HG02970 (cell line): ENCODE results near the gene SLC30A7.

Experiments used
- ATAC-seq: cut with Tn5 transposase; IDR thresholded peaks from one replicate; pipeline ENCODE4 v1.9.1; 2021; ENCODE audit warnings: mild to moderate bottlenecking, moderate library complexity, moderate number of reproducible peaks; ENCODE audit not compliant: unreplicated experiment, low FRiP score

The SLC30A7 gene

GRCh38 chr1:100969327-100969726, 73.4 kb downstream of the SLC30A7 start:
- ATAC-seq = no peak

GRCh38 chr1:100971021-100971420, 75.1 kb downstream of the SLC30A7 start:
- ATAC-seq = no peak

- ATAC-seq = no peak
These were observed 76.3 kb downstream of the SLC30A7 start for GRCh38 chr1:100972185-100972584.

DNA sequence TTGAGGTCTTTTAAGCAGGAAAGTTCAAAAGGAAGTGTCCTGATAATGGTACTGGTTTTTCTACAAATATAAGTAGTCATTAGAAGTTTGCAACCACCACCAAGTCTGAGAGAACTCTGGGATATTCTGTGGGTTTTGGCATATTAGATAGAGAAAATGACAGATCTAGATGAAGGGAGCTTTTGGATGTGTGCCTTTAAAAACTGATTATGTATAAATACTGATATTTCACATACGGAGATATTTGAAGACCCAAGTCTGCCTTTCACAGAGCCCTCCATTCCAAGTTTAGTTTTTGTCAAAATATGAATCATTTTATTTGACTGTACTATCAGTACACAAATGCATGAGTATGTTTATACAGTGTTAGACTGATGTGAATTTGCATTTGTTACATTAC, 81.0 kb downstream of the SLC30A7 start:
- no peak for ATAC-seq

- ATAC-seq = no peak
These were observed 83.7 kb downstream of the SLC30A7 start for GRCh38 chr1:100979631-100980030.

DNA sequence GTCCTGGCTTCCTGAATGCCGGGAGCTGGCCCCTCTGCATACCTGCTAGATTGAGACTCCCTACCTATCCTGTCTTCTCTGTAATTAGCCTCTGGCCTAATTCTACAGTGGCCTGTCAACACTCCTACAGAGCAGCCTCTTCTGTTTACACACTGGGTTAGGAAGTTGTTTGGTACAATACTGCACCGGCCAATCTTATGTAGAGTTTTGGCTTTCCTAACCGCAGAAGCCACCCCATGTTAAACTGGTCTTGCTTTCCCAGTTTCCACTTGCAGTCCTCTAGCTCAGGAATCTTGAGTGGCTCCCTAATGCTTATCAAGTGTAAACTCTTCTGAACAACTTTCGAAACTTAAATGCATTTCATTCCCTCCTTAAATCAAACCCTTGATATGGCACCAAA, 86.9 kb downstream of the SLC30A7 start:
- no peak for ATAC-seq

DNA sequence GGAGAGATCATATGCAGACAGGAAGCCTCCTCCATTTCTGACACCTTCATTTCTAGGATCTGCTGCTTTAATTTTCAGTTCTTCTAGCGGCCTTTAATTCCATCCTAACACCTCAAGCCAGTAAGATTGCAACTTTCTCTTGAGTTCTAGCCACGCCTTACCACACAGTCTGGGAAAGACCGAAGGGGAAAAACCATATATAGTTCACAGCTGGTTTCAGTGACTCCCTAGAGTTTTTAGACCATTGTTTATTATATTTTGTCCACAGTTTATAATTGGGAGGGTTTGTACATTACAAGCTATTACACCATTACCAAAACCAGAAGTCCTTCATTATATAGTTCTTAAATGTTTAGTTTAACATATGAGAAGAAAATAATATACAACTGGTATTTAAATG, 92.2 kb downstream of the SLC30A7 start:
- no peak for ATAC-seq

DNA sequence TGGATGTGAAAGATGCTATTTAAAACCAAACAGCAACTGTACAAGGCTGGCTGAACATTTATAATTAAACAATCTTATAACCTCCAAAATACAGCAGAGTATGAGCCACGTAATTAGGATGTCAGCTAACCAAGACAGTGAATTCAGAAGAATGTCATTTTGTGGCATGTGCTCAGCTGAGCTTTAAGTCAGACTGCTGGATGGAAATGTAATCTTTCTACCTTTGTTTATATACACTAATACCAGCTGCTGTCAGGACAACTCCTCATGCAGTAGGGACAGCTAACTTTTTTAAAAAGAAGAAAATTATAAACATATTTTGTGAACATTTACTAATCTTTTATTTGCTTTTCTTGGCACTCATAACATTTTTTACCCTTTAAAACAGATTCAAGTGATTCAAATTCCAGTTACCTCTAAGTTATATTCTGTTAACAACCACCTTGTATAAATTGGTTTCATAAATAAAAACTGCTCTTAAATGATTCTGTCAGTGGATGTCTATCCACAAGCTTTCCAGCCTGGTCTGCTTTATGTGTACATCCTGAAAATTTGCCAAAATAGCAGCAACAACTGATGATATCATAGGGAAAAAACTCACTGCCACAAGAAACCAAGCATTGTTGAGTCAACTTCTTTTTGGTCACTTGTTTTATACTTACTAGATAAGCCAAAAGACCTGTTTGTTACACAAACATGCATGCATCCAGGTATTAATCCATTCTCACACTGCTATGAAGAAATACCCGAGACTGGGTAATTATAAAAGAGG, 93.6 kb downstream of the SLC30A7 start:
- ATAC-seq = no peak

DNA sequence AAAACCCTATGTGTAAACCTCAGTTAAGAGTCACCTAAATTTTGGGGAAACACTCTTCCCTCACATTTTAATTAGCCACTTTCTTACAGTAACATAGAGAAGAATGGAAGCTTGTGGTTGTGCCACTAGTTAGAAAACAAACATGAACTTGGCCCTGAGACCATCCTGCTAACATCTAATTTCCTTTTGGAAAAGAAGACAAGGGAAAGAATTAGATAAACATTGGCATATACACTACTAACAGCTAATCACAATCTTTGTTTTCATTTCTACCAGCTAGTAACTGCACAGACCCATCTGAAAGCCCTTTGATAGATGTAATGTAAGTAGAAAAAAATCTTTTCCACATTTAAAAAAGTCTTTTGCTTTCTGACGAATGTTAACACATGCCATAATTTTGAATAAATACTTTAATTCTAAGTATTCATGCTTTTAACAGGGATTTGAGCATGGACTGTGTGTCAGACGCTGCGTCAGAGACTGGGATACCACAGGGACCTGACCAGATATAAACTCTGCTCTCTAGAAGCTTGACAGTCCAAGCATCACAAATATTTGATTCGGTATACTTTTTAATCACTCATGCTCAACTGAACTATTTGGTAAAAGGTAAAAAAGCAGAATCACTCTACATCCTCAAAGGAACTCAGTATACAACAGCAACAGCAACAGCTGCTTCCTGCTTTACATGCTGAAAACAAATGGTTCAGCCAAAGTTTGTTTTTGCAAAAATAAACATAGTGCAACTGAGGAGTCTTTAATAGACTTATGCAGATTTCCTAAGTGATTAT, 99.5 kb downstream of the SLC30A7 start:
- no peak for ATAC-seq

DNA sequence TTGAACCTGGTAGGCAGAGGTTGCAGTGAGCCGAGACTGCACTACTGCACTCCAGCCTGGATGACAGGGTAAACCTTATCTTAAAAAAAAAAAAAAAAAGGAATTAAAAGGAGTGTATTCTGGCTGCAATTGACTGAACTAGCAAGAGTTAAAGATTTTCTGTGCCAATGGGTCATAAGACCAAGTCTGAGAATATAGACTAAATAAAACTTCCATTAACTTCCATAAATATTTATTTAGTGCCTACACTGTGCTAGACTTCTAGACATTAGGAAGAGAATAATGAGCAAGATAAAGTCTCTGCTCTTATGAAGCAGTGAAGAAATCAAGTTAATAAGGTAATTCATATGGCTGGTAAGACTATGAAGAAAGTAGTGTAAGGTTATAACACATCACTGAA, 102.5 kb downstream of the SLC30A7 start:
- no peak for ATAC-seq

GRCh38 chr1:101000131-101000873, 104.4 kb downstream of the SLC30A7 start:
- ATAC-seq = no peak

DNA sequence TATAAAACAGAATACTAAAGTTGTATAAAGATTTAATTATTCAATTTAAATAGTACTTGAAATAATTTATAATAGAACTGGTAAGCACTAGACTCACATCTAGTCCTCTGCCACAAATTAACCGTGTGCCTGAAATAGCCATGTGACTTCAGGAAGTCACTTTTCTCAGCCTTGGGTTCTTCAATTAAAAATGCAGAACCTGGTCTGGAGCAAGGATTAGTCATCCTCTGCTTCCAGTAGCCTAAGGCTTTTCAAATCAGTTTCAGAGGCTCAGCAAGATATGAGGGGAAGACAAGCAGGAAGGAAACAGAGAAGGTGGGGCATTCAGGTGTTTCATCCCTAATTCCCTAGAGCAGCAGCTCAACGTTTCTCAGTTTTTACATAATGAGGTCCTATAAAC, 106.7 kb downstream of the SLC30A7 start:
- no peak for ATAC-seq

GRCh38 chr1:101003012-101003650, 107.2 kb downstream of the SLC30A7 start:
- no peak for ATAC-seq

GRCh38 chr1:101004061-101004460, 108.2 kb downstream of the SLC30A7 start:
- ATAC-seq = no peak

- no peak for ATAC-seq
These were observed 108.8 kb downstream of the SLC30A7 start for GRCh38 chr1:101004670-101005069.

DNA sequence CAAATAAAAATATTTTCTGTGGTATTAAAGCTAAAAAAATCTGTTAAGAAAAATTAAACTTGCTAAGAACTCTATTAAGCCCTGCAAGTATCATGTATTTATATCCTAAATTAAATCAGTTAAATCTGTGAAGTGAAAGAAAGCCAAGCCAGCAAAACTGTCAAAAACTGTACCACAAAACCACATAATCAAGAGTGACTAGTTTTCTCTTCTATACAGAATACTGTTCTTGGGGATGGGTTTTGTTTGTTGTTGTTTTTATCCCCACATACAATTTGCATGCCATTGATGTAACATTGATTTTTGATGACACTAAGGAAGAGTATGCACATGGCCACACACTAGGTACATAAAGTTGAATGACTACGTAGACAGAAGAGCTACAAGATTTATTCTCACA, 109.3 kb downstream of the SLC30A7 start:
- ATAC-seq = no peak

DNA sequence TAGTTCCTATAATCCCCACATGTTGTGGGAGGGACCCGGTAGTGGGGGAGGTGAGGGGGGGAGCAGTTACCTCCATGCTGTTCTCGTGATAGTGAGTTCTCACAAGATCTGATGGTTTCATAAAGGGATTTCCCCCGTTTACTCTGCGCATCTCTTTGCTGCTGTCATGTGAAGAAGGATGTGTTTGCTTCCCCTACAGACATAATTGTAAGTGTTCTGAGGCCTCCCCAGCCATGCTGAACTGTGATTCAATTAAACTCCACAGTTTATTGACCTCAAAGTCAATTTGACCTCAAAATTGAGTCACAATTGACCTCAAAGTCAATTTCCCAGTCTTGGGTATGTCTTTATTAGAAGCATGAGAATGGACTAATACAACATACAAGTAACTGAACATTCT, 110.0 kb downstream of the SLC30A7 start:
- no peak for ATAC-seq

DNA sequence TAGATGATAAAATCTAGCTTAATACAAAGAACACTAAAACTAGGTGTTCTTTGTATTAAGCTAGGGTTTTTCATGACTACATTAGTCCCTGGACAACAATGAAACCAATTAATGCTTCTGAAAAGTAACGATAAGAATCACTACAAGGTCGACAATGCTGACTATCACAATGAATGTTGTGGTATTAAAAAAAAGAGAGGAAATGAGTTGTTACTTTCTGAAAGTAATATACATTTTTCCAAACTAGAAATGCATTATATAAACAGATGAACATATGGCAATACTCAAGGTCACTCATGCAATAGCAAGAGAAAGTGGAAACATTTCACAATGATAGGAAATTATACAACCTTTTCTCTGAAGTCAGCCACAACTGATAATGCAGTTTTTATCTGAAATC, 110.7 kb downstream of the SLC30A7 start:
- no peak for ATAC-seq

GRCh38 chr1:101008229-101008834, 112.4 kb downstream of the SLC30A7 start:
- ATAC-seq = no peak

GRCh38 chr1:101013776-101014175, 117.9 kb downstream of the SLC30A7 start:
- ATAC-seq = no peak
